Tibial nerve (tissue), 4 donors: Measurements from ENCODE around the gene SIRT7. TPM values are rescaled to one million over a fixed set of nuclear protein-coding genes. Genes with fewer than 3 reads are reported as not detected.

Experiments
- DNase-seq, 2 donors: peaks; one replicate each; pipeline ENCODE4 v3.0.0-alpha.2; 2019; ENCODE audit warnings: low spot score in 2 of 2
- H3K27ac ChIP-seq, 4 donors: fragments of 200-600 bp; sonication (generic) in 3 of 4; one replicate each; pipeline ENCODE4 v1.5.1; 2017 to 2019; ENCODE audit warnings: mild to moderate bottlenecking in 1 of 4
- H3K27me3 ChIP-seq, 2 donors: fragments of 200-600 bp; sonication (generic) in 1 of 2; one replicate each; pipeline versions ENCODE4 v1.5.1 to v1.6.0; 2017 to 2019
- H3K36me3 ChIP-seq, 3 donors: fragments of 200-600 bp; sonication (generic); one replicate each; pipeline ENCODE4 v1.5.1; 2018 to 2019
- H3K4me1 ChIP-seq, 4 donors: fragments of 200-600 bp; sonication (generic) in 3 of 4; one replicate each; pipeline ENCODE4 v1.5.1; 2017 to 2019
- H3K4me3 ChIP-seq, 4 donors: fragments of 200-600 bp; sonication (generic) in 3 of 4; one replicate each; pipeline ENCODE4 v1.5.1; 2017 to 2019; ENCODE audit warnings: mild to moderate bottlenecking in 1 of 4, moderate library complexity in 1 of 4
- H3K9me3 ChIP-seq, 4 donors: fragments of 200-600 bp; sonication (generic) in 3 of 4; one replicate each; pipeline ENCODE4 v1.5.1; 2017 to 2019
- EP300 ChIP-seq, 2 donors: sonication (generic); formaldehyde crosslinking; IDR thresholded peaks; one replicate each; pipeline ENCODE4 v1.6.1; 2017; ENCODE audit warnings: antibody characterized with exemption in 2 of 2, mild to moderate bottlenecking in 1 of 2
- POLR2A ChIP-seq, 2 donors: fragments of 450-650 bp; IDR thresholded peaks; one replicate each; pipeline ENCODE4 v1.6.1; 2017; ENCODE audit warnings: antibody characterized with exemption in 2 of 2, mild to moderate bottlenecking in 2 of 2, moderate library complexity in 2 of 2
- WGBS, 2 donors: methylation state at CpG; one replicate each; pipeline ENCODE4 v1.1.5; 2018; 5-methylcytosine and 5-hydroxymethylcytosine counted together
- total RNA-seq, 4 donors: library from RNA; depleted of rRNA; stranded (reverse); fragments of >200 nt; gene quantifications; one replicate each; pipeline ENCODE4 v1.1.0, GENCODE V29; 2016
- TF ChIP-seq, protein P1 (sequence below), 5 experiments: fragments of 200-600 bp in 3 of 5; fragments of 450-650 bp in 2 of 5; sonication (generic) in 3 of 5; IDR thresholded peaks; one replicate each; pipeline ENCODE4 v1.5.1; 2016 to 2019; ENCODE audit warnings: antibody characterized with exemption in 5 of 5, mild to moderate bottlenecking in 3 of 5, moderate library complexity in 2 of 5

The SIRT7 gene
- total RNA-seq, 4 donors from 2014 or later, result 22.3 to 42.2 (median 30.7) TPM

DNA sequence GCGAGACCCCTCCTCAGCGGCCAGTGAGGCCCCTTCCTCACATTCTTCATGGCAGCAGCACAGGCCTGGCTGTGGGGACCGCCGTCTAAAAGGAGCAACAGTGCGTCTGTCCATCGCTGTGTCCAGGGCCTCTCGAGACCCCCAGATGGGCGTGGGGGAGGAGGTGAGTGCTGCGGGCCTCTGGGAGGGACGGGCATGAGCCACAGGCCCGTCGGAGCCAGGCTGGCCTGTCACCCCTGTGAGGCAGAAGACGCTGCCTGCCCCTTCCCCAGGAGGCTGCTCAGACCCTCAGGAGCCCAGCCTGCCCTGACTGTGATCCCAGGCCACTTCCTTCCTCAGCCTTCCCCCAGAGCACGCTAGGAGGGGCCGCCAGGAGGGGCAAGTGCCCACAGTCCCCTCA is 21.2 kb upstream of the SIRT7 start:
- Histone ChIP-seq H3K27me3 (peaks cover 0 to 61% of the 10 kb centered on the region in 2 donors), H3K4me3 (no peak overlapping the region), H3K36me3 (no peaks in the 10 kb centered on the region), H3K4me1 (peaks cover 0 to 39% (median 7%) of the 10 kb centered on the region in 4 donors), H3K9me3 (no peaks in the 10 kb centered on the region), H3K27ac (no peak overlapping the region)
- WGBS, 2 donors, result 57 to 63% methylated on average over 4 to 9 of the region's 15 CpGs
- no peak for TF ChIP-seq EP300 (IDR thresholded peaks at IDR 0.05)
- TF ChIP-seq, protein P1, sequence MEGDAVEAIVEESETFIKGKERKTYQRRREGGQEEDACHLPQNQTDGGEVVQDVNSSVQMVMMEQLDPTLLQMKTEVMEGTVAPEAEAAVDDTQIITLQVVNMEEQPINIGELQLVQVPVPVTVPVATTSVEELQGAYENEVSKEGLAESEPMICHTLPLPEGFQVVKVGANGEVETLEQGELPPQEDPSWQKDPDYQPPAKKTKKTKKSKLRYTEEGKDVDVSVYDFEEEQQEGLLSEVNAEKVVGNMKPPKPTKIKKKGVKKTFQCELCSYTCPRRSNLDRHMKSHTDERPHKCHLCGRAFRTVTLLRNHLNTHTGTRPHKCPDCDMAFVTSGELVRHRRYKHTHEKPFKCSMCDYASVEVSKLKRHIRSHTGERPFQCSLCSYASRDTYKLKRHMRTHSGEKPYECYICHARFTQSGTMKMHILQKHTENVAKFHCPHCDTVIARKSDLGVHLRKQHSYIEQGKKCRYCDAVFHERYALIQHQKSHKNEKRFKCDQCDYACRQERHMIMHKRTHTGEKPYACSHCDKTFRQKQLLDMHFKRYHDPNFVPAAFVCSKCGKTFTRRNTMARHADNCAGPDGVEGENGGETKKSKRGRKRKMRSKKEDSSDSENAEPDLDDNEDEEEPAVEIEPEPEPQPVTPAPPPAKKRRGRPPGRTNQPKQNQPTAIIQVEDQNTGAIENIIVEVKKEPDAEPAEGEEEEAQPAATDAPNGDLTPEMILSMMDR (IDR thresholded peaks at IDR 0.05), result no peak
- no peak for DNase-seq

DNA sequence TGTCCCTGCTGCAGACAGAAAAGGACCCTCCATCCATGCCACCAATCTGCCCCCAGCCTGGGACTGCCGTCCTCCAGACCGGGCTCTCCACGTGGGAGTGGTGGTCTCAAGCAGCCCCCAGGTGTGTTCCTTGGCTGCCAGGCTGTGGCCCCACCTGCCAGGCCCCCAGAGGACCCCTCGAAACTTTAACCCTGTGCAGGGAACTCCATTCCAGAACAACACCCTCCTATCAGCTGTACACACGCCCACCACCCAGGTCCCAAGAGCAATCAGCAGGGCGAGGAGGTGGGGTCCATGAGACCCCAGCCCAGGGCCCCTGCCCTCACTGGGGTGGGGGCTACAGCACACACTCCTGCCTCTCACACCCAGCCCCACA is 17.7 kb upstream of the SIRT7 start:
- DNase-seq, result no peak
- TF ChIP-seq EP300 (IDR thresholded peaks at IDR 0.05), result no peak
- TF ChIP-seq, protein P1 (IDR thresholded peaks at IDR 0.05), result no peak
- no peak for TF ChIP-seq POLR2A (IDR thresholded peaks at IDR 0.05)
- Histone ChIP-seq H3K4me3 (no peak overlapping the region), H3K27me3 (peaks cover 0 to 34% of the 10 kb centered on the region in 2 donors), H3K36me3 (no peaks in the 10 kb centered on the region), H3K27ac (no peak overlapping the region), H3K9me3 (no peaks in the 10 kb centered on the region), H3K4me1 (peaks cover 0 to 35% (median 7%) of the 10 kb centered on the region in 4 donors)
- 75 to 77% methylated on average over 3 to 6 of the region's 6 CpGs for WGBS, 2 donors

DNA sequence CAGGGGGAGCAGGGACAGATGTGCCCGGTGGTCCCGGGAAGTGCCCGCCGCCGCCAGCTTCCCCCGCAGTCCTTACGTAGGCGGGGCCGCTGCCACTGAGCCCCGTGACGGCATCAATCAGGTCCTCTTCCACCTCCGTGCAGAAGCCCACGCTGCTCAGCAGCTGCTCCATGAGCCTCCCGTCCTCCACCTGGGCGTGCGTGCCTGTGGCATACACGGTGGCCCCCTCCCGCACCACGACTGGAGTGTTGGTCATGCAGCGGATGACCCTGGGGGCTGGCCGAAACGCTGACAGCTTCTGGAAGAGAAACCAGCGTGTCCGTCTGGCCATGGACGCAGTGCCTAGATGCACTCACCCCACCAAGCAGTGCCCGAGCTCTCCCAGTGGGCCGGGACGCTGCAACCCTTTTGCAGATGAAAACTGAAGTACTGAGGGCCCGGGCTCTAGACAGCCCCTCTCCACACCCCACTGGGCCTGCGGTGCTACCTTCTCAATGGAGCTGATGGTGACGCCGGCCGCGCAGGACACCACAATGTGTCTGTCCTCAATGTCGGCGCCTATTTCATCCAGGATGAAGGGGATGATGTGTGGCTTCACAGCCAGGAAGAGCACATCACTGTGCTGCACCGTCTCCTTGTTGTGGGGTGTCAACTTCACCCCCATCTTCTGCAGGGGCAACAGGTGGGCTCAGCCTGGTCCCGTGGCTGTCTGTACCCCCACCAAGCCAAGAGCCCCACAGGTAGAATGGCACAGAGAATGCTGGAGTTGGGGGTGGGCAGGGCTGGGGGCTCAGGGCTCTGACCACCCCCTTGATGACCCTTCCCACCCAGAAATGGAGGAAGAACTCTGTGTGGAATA is 17.1 kb upstream of the SIRT7 start:
- Histone ChIP-seq H3K27me3 (peaks cover 0 to 33% of the 10 kb centered on the region in 2 donors), H3K4me3 (no peak overlapping the region), H3K27ac (no peak overlapping the region), H3K4me1 (peaks cover 0 to 29% (median 7%) of the 10 kb centered on the region in 4 donors), H3K36me3 (no peaks in the 10 kb centered on the region), H3K9me3 (no peaks in the 10 kb centered on the region)
- 79 to 88% methylated on average over 25 to 28 of the region's 38 CpGs for WGBS, 2 donors
- DNase-seq, result no peak
- TF ChIP-seq POLR2A (IDR thresholded peaks at IDR 0.05), result no peak
- no peak for TF ChIP-seq EP300 (IDR thresholded peaks at IDR 0.05)
- TF ChIP-seq, protein P1 (IDR thresholded peaks at IDR 0.05), result no peak

DNA sequence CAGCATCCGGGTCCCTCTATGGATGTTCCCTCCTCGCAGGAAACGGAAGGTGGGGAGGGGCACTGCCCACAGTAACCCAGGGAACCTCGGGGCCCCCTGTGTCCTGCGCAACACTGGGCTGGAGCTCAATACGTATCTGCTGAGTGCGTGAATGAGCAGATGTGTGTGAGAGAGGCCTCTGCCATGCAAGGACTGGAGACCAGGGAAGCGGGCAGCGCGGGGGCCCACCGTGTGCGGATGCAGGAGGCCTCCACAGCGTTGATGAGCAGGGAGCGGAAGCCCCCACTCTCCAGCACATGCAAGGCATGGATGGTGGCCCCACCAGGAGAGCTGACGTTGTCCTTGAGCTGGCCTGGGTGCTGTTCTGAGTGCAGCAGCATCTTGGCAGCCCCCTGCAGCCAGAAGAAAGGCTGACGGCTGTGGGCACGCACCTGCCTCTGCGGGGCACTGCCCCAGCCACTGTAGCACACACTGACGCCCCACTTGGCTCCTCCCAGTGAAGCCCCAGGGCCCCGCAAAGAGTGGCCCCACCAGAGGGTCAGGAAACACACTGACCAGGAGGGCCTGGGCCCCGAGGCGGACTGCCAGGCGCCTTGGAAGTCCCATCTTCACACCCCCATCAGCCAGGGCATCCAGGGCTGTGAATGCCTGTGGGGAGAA is 16.3 kb upstream of the SIRT7 start:
- no peaks in the 10 kb centered on the region for H3K9me3 ChIP-seq
- H3K27me3 ChIP-seq, result peaks cover 0 to 26% of the 10 kb centered on the region in 2 donors
- peaks cover 0 to 21% (median 7%) of the 10 kb centered on the region in 4 donors for H3K4me1 ChIP-seq
- no peak overlapping the region for H3K4me3 ChIP-seq
- no peak for DNase-seq
- WGBS, 2 donors, result 85 to 87% methylated on average over 14 to 23 of the region's 23 CpGs
- TF ChIP-seq POLR2A (IDR thresholded peaks at IDR 0.05) (no peak), EP300 (IDR thresholded peaks at IDR 0.05) (no peak)
- TF ChIP-seq, protein P1 (IDR thresholded peaks at IDR 0.05), result no peak
- H3K36me3 ChIP-seq, result no peaks in the 10 kb centered on the region
- H3K27ac ChIP-seq, result no peak overlapping the region

DNA sequence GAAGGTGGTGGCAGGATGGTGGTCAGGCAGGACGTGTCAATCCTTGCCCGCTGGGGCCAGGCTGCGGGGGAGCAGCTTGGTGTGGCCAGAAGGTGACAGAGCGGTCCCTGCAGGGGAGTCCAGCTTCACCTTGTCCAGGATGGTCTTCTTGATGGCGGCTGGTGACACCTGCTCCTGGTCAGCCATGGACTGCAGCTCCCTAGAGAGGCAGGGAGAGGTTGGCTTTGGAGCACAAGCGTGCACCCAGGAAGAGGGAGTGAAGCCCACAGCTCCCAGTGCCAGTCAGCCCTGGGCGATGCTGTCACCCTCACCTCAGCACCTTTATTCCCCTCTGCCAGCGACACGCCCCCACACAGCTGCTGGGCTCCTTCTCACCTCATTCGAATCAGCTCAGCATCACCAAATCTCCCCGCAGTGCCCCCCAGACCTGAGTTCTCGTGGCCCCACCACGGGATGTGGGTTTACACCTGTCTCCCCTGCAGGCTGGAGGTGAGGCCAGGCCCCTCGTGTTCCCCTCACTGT is 15.3 kb upstream of the SIRT7 start:
- TF ChIP-seq POLR2A (IDR thresholded peaks at IDR 0.05) (no peak), EP300 (IDR thresholded peaks at IDR 0.05) (no peak)
- TF ChIP-seq, protein P1 (IDR thresholded peaks at IDR 0.05), result no peak
- Histone ChIP-seq H3K27me3 (peaks cover 0 to 19% of the 10 kb centered on the region in 2 donors), H3K4me3 (no peak overlapping the region), H3K27ac (no peak overlapping the region), H3K36me3 (no peaks in the 10 kb centered on the region), H3K9me3 (no peaks in the 10 kb centered on the region), H3K4me1 (peaks cover 0 to 27% (median 14%) of the 10 kb centered on the region in 4 donors)
- WGBS, 2 donors, result 82 to 84% methylated on average over 12 to 14 of the region's 14 CpGs
- no peak for DNase-seq
